GM18867 (cell line): ENCODE data around the gene CACNA2D4.

Source experiments
- ATAC-seq: cut with Tn5 transposase; IDR thresholded peaks from one replicate; pipeline ENCODE4 v1.9.1; 2021; ENCODE audit warnings: mild to moderate bottlenecking, moderate library complexity; ENCODE audit not compliant: unreplicated experiment

The CACNA2D4 gene

DNA sequence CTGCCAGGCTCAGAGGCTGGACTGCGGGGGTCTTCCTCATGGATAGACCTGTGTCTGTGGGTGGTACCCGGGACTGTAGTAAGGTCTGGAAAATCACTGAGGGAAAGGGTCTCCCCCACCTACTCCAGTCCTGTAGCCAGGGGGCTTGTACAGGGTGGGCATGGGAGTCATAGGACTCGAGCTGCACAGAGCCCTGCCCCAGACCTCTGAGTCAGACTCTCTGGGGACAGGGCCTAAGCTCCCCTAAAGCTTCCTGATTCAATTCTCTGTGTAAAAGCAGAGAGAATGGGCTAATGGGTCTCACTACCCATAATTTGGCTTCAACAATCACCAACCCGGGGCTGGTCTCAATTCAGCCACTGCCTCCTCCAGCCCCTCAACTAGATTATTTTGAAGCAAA is 71.0 kb downstream of the CACNA2D4 start:
- no peak for ATAC-seq

GRCh38 chr12:1846421-1847405 is 71.7 kb downstream of the CACNA2D4 start:
- no peak for ATAC-seq

GRCh38 chr12:1845886-1846285 is 72.6 kb downstream of the CACNA2D4 start:
- no peak for ATAC-seq

DNA sequence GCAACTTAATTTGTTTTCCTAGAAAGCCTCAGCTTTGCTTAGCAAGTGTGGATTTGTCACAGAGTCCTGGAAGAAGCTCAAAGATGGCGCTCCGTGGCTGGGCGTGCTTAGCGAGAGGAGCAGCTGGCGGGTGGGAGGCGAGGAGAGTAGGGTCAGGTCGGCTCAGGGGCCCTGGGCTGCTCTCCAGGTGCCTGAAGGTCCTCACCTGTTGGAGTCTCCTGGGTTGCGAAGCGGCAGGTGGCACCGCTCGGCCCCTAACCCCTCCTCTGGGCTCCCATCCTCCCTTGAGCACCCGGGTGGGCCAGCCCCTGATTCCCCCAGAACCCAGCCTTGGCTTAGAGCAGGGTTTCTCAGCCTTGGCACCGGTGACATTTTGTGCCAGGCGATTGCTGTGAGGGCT is 73.0 kb downstream of the CACNA2D4 start:
- no peak for ATAC-seq

DNA sequence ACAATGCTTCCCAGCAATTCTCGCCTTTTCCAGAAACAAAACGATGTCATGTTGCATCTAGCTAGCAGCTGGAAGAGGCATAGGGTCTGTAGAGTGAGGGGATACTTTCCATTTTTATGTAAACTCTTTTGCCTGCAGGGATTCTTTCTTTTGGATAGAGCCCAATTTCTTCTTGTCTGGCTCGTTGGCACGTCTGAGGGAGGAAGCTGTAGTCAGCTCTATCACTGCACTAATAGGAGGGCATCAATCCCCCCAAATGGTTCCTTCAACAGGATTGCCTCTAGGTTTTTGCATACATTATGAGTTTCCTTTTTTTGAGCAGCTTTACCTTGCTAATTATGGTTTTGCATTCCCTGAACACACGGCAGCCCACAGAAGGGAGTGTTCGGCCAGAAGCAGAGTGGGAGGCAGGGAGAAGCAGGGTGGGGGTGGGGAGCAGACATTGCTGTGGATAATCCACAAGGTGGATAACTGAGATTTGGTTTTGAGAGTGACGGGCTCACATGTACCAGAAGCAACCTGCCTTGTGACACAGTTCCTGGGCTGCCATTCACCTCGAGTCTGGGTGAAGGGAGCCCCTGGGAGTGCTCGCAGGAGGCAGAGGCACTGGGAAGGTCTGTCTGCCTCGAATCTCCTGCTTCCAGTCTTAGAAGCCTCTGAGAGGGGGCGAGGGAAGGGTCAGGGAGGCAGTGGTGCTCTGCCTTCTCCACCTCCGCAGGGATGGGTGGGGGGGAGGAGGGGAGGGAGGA is 73.6 kb downstream of the CACNA2D4 start:
- ATAC-seq = no peak

GRCh38 chr12:1844223-1844622 is 74.2 kb downstream of the CACNA2D4 start:
- no peak for ATAC-seq

DNA sequence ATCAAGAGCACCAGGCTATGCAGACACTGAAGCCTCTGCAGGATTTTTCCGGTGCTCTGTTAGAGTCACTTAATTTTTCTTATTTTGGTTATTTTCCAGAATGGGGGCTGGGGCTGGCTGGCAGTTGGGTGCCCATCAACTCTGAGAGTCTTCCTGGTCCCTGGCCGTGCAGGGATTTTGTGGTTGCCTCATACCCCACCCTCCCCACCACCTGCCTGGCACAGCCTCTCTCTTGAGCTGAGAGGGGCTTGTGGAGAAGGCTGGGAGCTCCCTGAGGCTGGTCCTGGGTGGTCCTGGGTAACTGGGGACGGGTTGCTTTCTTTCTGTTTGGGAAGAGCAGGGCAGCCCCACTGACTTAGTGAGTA is 74.8 kb downstream of the CACNA2D4 start:
- no peak for ATAC-seq

- ATAC-seq = no peak
Measured at GRCh38 chr12:1842905-1843640, 75.4 kb downstream of the CACNA2D4 start.

DNA sequence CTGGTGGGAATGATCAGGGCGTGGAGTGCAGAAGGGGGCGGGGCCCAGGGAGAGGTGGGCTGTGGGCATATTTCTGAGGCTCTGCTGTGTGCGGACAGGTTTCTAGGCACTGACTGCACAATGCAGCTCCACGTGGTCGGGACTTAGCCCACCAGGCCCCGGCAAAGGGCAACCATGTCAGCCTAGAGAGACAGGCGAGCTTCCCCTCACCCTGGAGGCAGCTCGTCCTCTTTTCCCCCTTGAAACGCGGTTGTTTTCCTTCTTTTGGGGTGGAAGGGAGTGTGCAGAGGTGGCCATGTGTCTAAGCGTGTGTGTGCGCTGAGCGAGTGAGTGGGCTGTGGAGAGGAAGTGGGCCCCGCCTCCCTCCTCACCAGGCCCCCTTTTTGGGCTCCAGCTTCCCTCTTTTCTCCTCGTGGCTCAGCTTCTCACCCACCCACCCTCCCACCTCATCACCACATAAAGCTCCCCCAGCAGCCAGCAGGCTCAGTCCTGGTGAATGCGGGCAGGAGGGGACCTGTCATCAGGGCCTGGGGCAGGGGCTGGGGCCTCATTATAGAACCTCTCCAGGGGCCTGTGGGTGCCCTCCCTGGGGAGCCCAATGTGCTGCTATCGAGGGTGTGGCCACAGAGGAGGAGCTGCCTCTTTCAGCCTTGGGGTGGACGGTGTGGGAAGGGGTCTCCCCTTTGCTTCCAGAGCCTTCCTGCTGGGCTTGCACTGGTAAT is 76.1 kb downstream of the CACNA2D4 start:
- no peak for ATAC-seq

GRCh38 chr12:1841586-1842182 is 76.8 kb downstream of the CACNA2D4 start:
- no peak for ATAC-seq

DNA sequence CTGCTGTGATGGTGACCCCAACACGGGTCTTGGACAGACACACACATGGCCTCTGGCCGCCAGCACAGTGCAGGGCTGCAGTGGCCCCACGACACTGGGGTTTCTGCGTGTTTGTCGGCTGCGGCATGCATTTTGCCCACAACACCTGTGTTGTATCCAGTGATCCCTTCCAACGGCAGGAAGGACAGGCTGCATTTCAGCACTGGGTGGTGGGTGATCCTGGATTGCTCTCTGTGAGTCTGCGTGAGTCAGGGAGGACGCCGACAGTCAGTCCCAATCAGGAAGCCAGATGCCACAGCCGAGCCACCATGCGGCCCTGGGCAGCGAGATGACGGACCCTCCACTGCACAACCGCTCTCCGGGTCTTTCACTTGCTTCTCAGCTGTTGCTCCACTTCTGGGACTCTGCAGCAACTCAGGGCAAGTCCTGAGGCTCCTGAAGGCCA is 77.4 kb downstream of the CACNA2D4 start:
- ATAC-seq = no peak

GRCh38 chr12:1839956-1840951 is 78.2 kb downstream of the CACNA2D4 start:
- no peak for ATAC-seq

GRCh38 chr12:1839464-1839863 is 79.0 kb downstream of the CACNA2D4 start:
- ATAC-seq = no peak

- ATAC-seq = no peak
Measured at GRCh38 chr12:1838994-1839365, 79.5 kb downstream of the CACNA2D4 start.

GRCh38 chr12:1838205-1838993 is 80.1 kb downstream of the CACNA2D4 start:
- no peak for ATAC-seq

DNA sequence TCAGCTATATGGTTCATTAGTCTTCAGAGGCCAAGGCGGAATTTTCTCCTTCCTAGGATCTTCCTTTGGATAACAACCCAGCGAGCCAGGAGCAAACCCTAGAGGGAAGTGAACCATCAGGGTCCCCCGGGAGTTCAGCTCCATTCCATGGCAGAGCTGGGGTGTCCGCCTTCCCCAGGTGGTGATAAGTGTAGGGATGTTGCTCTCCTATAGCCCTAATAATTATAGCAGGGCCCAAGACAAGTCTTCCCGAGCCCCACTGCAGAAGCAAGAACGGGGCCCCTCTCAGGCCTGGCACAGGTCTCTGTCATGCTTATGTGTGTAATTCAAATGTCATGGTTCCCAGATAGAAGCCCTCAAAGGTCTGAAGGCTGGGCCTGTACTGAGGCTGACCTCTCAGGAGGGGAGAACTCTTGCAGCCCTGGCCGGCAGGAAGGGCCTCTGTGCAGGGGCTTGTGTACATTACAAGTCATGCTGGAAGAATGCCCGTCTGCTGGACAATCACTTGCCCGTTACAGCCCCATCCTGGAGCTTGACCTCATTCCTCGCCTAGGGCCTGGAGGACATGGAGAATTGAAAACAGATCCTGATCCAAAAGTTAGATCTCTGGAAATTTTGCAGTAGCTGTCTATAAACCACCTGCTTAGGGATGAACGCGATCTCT is 80.8 kb downstream of the CACNA2D4 start:
- no peak for ATAC-seq

GRCh38 chr12:1836854-1837421 is 81.5 kb downstream of the CACNA2D4 start:
- ATAC-seq = no peak
